Stimulated activated CD8-positive, alpha-beta memory T cell treated with anti-CD3 and anti-CD28 coated beads, Interleukin-7, amount 100 ng/mL, for 48 hours (primary cell): ENCODE measurements around the gene DCAF15.
"Not testable (repeated sequence)": the region's sequence is repeated elsewhere in the genome, so short reads cannot be mapped to it uniquely, and the experiment has no call there.

Source experiments
- DNase-seq, 2 donors: peaks; one replicate each; pipeline ENCODE4 v3.0.0-alpha.2; 2020; ENCODE audit warnings: low read depth in 1 of 2; ENCODE audit errors: extremely low read depth in 1 of 2

Gene DCAF15

DNA sequence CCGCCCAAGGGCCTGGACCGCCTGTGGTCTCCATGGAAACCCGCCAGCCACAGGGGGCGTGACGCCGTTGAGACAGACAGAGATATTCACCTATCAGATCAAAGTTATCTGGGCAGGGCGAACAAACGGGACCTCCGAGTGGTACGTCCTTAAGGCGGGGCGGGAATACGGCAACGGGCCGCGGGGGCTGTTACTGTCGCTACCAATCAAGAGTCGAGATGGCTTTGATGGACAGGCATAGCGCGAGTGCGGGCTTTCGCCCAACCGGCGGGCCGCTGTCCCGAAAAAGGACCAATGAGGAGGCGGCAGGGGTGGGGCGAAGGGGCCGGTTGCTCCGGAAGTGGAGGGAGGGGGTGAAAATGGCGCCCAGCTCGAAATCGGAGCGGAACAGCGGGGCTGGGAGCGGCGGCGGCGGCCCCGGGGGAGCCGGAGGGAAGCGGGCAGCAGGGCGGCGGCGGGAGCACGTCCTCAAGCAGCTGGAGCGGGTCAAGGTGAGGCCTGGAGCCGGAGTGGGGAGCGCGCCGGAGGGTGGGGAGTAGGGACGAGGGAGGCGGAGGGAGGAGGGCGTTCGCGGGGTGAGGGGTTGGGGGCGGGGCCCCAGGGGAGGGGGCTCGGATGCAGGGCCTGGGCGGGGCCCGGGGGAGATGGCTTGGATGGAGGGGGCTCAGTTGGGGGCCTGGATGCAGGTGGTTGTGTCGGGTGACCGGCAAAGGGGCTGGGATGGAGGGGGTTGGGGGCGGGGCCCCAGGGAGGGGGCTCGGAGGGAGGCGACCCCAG lies at the start of gene DCAF15:
Gene DCAF15, plus strand, starts transcription at position 356 of the 777 bp plus-strand sequence. Its CDS starts 4 bp downstream, at position 360.
- peak; percentile 97 to 99 for DNase-seq

- DNase-seq = no peak
Measured at GRCh38 chr19:13902993-13903555, 49.2 kb upstream of the DCAF15 start.

GRCh38 chr19:13905634-13906520 lies 46.4 kb upstream of the DCAF15 start, which contains the start of the genes BRME1 and CC2D1A:
TSS of gene BRME1 (minus strand) at chr19:13906117. CDS start at chr19:13904892, 1,225 bp downstream.
TSS of gene CC2D1A (plus strand) at chr19:13906201. CDS start at chr19:13906442, 241 bp downstream.
- DNase-seq = peak; percentile 88 to 95

DNA sequence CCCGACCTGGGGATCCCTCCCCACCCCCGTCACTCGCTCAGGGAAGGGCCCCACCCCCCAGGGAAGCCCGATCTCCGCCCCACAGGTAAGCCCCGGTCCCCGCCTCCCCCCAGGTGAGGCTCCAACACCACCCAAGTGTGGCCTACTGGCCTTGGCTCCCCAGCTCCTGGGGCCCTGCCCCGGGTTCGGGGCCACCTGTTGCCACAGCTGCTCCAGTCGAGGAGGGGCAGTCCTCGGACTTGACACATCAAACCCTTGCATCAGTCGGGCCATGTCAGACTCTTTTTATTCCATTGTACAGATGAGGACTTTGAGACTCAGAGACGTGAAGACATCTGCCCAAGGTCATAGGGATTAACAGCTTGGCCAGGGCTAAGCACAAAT lies 45.8 kb upstream of the DCAF15 start:
- no peak for DNase-seq

DNA sequence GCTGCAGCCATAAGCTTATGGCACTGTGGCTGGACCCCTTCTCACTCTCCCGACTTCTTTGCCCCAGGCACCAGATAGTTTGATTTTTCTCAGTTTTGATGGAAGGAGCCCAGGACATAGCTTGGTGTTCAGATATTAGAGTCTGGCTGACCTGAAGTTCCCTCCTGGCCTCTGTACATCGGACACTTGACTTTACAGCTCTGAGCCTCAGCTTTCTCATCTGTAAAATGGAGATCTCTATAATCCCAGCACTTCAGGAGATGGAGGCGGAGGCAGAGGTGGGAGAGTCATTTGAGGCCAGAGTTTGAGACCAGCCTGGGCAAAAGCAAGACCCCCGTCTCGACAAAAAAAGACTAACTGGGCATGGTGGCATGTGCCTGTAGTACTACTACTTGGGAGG lies 45.4 kb upstream of the DCAF15 start:
- no peak for DNase-seq

- no peak for DNase-seq
Measured at GRCh38 chr19:13908674-13909073, 43.6 kb upstream of the DCAF15 start.

GRCh38 chr19:13909430-13909829 lies 42.9 kb upstream of the DCAF15 start:
- no peak for DNase-seq

DNA sequence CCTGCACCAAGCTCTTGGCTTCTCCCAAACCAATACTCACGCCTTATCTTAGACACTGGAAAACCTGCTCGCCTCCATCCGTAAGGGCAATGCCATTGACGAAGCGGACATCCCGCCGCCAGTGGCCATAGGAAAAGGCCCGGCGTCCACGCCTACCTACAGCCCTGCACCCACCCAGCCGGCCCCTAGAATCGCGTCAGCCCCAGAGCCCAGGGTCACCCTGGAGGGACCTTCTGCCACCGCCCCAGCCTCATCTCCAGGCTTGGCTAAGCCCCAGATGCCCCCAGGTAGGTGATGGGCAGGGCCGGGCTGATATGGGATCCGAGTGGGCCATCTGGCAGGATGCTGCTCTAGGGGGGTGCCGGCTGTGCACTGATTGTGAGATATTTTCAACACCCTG lies 39.0 kb upstream of the DCAF15 start:
- no peak for DNase-seq

- no peak for DNase-seq
Measured at GRCh38 chr19:13914777-13915176, 37.5 kb upstream of the DCAF15 start.

GRCh38 chr19:13917888-13918406 lies 34.4 kb upstream of the DCAF15 start:
- DNase-seq = no peak

DNA sequence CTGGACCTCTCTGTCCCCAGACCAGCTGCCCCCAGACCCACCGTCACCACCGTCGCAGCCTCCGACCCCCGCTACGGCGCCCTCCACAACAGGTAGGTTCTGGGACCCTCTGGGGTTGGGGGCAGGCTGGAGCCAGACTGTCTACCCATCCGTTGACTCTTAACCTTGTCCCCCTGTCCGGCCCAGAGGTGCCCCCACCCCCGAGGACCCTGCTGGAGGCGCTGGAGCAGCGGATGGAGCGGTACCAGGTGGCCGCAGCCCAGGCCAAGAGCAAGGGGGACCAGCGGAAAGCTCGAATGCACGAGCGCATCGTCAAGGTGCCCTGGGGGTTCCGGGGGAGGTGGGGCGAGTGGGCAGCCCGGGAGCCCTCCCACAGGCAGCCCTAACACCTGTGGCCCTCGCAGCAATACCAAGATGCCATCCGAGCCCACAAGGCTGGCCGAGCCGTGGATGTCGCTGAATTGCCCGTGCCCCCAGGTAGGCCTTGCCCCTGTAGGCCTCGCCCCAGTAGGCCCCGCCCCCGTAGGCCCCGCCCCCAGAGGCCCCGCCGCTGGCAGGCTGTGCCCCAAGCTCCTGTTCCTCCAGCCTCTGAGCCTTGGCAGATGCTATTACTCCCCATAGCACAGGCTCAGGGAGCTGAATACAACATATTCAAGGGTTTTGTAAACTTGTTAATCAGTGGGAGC lies 33.4 kb upstream of the DCAF15 start:
- DNase-seq = no peak

GRCh38 chr19:13920524-13920923 lies 31.8 kb upstream of the DCAF15 start:
- DNase-seq = no peak

DNA sequence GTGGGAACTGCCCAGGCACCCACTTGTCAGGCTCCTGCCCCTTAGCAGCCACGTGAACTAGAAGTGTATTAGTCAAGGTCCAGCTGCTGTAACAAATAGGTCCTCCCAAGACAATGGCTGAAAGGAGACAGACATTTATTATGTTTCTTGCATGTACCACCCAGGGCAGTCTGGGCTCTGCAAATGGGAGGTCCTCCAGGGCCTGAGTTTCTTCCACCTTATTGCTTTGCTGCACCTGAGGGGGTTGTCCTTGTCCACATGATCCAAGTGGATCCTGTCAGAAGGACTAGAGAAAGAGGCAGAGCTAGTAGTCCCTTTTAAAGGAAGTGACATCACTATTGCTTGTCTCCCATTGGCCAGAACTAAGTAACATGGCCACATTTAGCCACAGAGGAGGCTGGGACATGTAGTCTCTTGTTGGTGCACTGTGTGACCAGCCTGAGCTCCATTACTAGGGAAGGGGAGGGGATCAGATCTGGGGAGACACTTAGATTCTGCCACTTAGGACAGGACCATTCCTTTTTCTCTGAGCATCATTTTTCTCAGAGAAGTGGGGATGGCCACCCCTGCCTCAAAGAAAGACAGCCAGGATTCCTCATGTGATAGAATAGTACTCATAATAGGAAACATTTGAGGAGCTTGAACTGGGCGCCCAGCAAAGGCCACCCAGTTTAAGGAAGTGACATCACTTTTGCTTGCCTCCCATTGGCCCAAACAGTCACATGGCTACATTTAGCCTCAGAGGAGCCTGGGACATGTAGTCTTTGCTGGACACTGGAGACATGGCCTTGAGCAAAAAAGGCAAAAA lies 31.2 kb upstream of the DCAF15 start:
- peak in 1 of 2 donors; percentile 25 for DNase-seq

DNA sequence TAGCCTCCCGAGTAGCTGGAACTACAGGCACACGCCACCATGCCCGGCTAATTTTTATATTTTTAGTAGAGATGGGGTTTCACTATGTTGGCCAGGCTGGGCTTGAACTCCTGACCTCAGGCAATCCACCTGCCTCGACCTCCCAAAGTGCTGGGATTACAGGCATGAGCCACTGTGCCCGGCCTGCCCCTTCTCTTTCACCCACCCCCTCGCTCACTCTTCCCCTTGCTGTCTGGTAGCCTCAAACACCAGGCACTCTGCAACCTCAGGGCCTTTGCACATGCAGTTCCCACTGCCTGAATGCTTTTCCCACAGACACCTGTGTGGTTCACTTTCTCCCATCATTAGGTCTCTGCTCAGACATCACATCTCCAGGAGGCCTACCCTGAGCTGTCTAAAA lies 30.2 kb upstream of the DCAF15 start:
- DNase-seq = not testable (repeated sequence)

DNA sequence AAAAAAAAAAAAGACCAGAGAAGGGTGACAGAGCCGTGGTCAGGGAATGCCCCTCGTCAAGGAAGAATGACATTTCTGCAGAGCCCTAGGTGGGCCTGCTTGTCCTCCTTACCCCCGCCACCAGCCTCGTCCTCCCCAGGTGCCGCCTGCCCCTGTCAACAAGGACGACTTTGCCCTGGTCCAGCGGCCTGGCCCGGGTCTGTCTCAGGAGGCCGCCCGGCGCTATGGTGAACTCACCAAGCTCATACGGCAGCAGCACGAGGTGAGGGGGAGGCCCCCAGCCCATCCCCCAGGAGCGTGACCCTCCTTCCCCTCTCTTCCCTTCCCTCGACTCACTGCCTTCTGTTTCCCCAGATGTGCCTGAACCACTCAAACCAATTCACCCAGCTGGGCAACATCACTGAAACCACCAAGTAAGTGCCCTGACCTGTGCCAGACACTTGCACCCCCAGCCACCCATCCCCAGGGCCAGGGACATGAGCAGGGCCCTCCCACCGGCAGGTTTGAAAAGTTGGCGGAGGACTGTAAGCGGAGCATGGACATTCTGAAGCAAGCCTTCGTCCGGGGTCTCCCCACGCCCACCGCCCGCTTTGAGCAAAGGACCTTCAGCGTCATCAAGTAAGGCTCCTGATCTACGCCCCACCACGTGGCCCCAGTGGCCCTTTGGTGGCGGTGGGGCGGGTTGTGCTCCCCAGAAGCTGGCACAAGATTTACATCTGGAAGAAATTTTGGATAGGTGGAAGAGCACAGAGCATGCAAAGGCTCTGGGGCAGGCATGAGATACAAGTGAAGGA lies 28.9 kb upstream of the DCAF15 start:
- DNase-seq = no peak

DNA sequence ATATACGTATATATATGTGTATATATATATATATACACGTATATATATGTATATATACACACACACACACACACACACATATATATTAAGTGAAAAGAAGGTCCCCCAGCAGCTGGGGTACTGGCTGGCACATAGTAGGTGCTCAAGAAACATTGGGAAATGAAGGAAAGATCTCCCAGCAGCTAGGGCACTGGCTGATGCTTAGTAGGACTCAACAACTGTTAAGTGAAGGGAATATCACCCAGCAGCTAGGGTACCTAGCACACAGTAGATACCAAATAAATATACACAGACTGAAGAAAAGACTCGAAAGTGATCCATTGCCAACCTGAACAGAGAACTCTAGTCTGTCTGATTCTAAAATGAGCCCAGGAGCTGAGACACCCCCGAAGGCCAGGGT lies 26.3 kb upstream of the DCAF15 start:
- no peak for DNase-seq

- no peak for DNase-seq
Measured at GRCh38 chr19:13926715-13927114, 25.6 kb upstream of the DCAF15 start.

- DNase-seq = no peak
Measured at GRCh38 chr19:13929340-13929739, 23.0 kb upstream of the DCAF15 start.

DNA sequence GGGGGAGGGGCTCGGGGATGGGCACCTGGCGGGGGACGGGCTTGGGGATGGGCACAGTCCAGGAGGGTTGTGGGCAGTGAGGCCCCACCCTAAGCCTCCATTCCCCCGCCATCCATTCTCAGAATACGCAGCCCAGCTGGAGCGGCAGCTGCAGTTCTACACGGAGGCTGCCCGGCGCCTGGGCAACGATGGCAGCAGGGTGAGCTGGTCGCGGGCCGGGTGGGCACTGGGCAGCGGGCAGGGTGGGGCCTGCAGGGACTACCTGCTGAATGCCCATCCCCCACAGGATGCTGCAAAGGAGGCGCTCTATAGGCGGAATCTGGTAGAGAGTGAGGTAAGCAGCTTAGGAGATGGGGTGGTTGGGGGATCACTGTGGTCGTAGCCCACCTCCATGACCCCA lies 22.4 kb upstream of the DCAF15 start:
- DNase-seq = no peak
